ENCODE measurements around the gene DICER1. TPM values are rescaled to one million over a fixed set of nuclear protein-coding genes. Genes with fewer than 3 reads are reported as not detected.

DICER1 gene
- total RNA-seq, 2 donors from 2014 or later, result 50.5 to 54.2 TPM

- Mint-ChIP-seq H3K9me3 (peaks cover 0 to 6% of the 10 kb centered on the region in 2 donors), H3K36me3 (ENCODE audit: insufficient read depth in 2 of 2) (peaks cover 0 to 1% of the 10 kb centered on the region in 2 donors), H3K4me3 (no peak overlapping the region), H3K27me3 (ENCODE audit: low read depth) (peaks cover 12% of the 10 kb centered on the region), H3K4me1 (ENCODE audit: low read depth) (no peaks in the 10 kb centered on the region), H3K27ac (no peak overlapping the region)
- ATAC-seq (replicated peaks in 1 of 2) (no peak), DNase-seq (no peak)
These were observed 83.4 kb downstream of the DICER1 start for GRCh38 chr14:95073947-95074346.

- H3K9me3 Mint-ChIP-seq, result no peaks in the 10 kb centered on the region
- no peak for DNase-seq
These were observed 84.9 kb downstream of the DICER1 start for GRCh38 chr14:95072310-95072905.

GRCh38 chr14:95071649-95072280 is 85.6 kb downstream of the DICER1 start:
- H3K4me3 Mint-ChIP-seq, result no peak overlapping the region
- no peaks in the 10 kb centered on the region for H3K4me1 Mint-ChIP-seq (ENCODE audit: low read depth)
- no peaks in the 10 kb centered on the region for H3K9me3 Mint-ChIP-seq
- H3K27me3 Mint-ChIP-seq (ENCODE audit: low read depth), result peaks cover 12% of the 10 kb centered on the region
- DNase-seq (no peak), ATAC-seq (replicated peaks in 1 of 2) (no peak)
- H3K36me3 Mint-ChIP-seq (ENCODE audit: insufficient read depth in 2 of 2), result no peaks in the 10 kb centered on the region
- H3K27ac Mint-ChIP-seq, result no peak overlapping the region

More at GRCh38 chr14:95072310-95072905, 84.9 kb downstream of the DICER1 start:
- ATAC-seq (replicated peaks in 1 of 2), result no peak
- Mint-ChIP-seq H3K27ac (no peak overlapping the region), H3K4me3 (no peak overlapping the region), H3K36me3 (ENCODE audit: insufficient read depth in 2 of 2) (no peaks in the 10 kb centered on the region), H3K27me3 (ENCODE audit: low read depth) (peaks cover 12% of the 10 kb centered on the region), H3K4me1 (ENCODE audit: low read depth) (no peaks in the 10 kb centered on the region)

GRCh38 chr14:95070748-95071435 is 86.4 kb downstream of the DICER1 start:
- H3K4me3 Mint-ChIP-seq, result no peak overlapping the region
- H3K27ac Mint-ChIP-seq, result no peak overlapping the region
- no peaks in the 10 kb centered on the region for H3K9me3 Mint-ChIP-seq
- DNase-seq, result no peak
- no peaks in the 10 kb centered on the region for H3K36me3 Mint-ChIP-seq (ENCODE audit: insufficient read depth in 2 of 2)
- H3K4me1 Mint-ChIP-seq (ENCODE audit: low read depth), result no peaks in the 10 kb centered on the region
- no peak for ATAC-seq (replicated peaks in 1 of 2)
- peaks cover 12% of the 10 kb centered on the region for H3K27me3 Mint-ChIP-seq (ENCODE audit: low read depth)

GRCh38 chr14:95069547-95069946 is 87.8 kb downstream of the DICER1 start:
- no peaks in the 10 kb centered on the region for H3K4me1 Mint-ChIP-seq (ENCODE audit: low read depth)
- no peaks in the 10 kb centered on the region for H3K36me3 Mint-ChIP-seq (ENCODE audit: insufficient read depth in 2 of 2)
- H3K9me3 Mint-ChIP-seq, result no peaks in the 10 kb centered on the region
- ATAC-seq (replicated peaks in 1 of 2) (no peak), DNase-seq (no peak)
- H3K27me3 Mint-ChIP-seq (ENCODE audit: low read depth), result peaks cover 13% of the 10 kb centered on the region
- H3K4me3 Mint-ChIP-seq, result no peak overlapping the region
- H3K27ac Mint-ChIP-seq, result no peak overlapping the region

- ATAC-seq (replicated peaks in 1 of 2), result no peak
- Mint-ChIP-seq H3K9me3 (no peaks in the 10 kb centered on the region), H3K27ac (no peak overlapping the region), H3K27me3 (ENCODE audit: low read depth) (peaks cover 18% of the 10 kb centered on the region), H3K36me3 (ENCODE audit: insufficient read depth in 2 of 2) (no peaks in the 10 kb centered on the region), H3K4me3 (no peak overlapping the region), H3K4me1 (ENCODE audit: low read depth) (no peaks in the 10 kb centered on the region)
- no peak for DNase-seq
These were observed 88.3 kb downstream of the DICER1 start for GRCh38 chr14:95069018-95069417.

- no peak overlapping the region for H3K27ac Mint-ChIP-seq
- DNase-seq (no peak), ATAC-seq (replicated peaks in 1 of 2) (no peak)
- no peaks in the 10 kb centered on the region for H3K9me3 Mint-ChIP-seq
- peaks cover 19% of the 10 kb centered on the region for H3K27me3 Mint-ChIP-seq (ENCODE audit: low read depth)
- no peak overlapping the region for H3K4me3 Mint-ChIP-seq
- H3K4me1 Mint-ChIP-seq (ENCODE audit: low read depth), result no peaks in the 10 kb centered on the region
- no peaks in the 10 kb centered on the region for H3K36me3 Mint-ChIP-seq (ENCODE audit: insufficient read depth in 2 of 2)
These were observed 88.8 kb downstream of the DICER1 start for GRCh38 chr14:95068521-95068920.

GRCh38 chr14:95068080-95068479 is 89.2 kb downstream of the DICER1 start:
- Mint-ChIP-seq H3K27me3 (ENCODE audit: low read depth) (peaks cover 17% of the 10 kb centered on the region), H3K36me3 (ENCODE audit: insufficient read depth in 2 of 2) (no peaks in the 10 kb centered on the region), H3K4me3 (no peak overlapping the region), H3K27ac (no peak overlapping the region), H3K9me3 (no peaks in the 10 kb centered on the region), H3K4me1 (ENCODE audit: low read depth) (no peaks in the 10 kb centered on the region)
- no peak for ATAC-seq (replicated peaks in 1 of 2)
- DNase-seq, result no peak

- Mint-ChIP-seq H3K27ac (no peak overlapping the region), H3K9me3 (no peaks in the 10 kb centered on the region), H3K4me1 (ENCODE audit: low read depth) (no peaks in the 10 kb centered on the region), H3K27me3 (ENCODE audit: low read depth) (peaks cover 12% of the 10 kb centered on the region), H3K4me3 (no peak overlapping the region), H3K36me3 (ENCODE audit: insufficient read depth in 2 of 2) (no peaks in the 10 kb centered on the region)
- DNase-seq (no peak), ATAC-seq (replicated peaks in 1 of 2) (no peak)
These were observed 89.8 kb downstream of the DICER1 start for GRCh38 chr14:95067526-95067925.

- Mint-ChIP-seq H3K4me3 (no peak overlapping the region), H3K9me3 (no peaks in the 10 kb centered on the region), H3K4me1 (ENCODE audit: low read depth) (no peaks in the 10 kb centered on the region), H3K36me3 (ENCODE audit: insufficient read depth in 2 of 2) (no peaks in the 10 kb centered on the region), H3K27me3 (ENCODE audit: low read depth) (peaks cover 7% of the 10 kb centered on the region), H3K27ac (no peak overlapping the region)
- no peak for DNase-seq
- no peak for ATAC-seq (replicated peaks in 1 of 2)
These were observed 90.8 kb downstream of the DICER1 start for GRCh38 chr14:95066427-95066986.

- Mint-ChIP-seq H3K36me3 (ENCODE audit: insufficient read depth in 2 of 2) (no peaks in the 10 kb centered on the region), H3K27ac (no peak overlapping the region), H3K4me1 (ENCODE audit: low read depth) (no peaks in the 10 kb centered on the region), H3K27me3 (ENCODE audit: low read depth) (peaks cover 7% of the 10 kb centered on the region), H3K4me3 (no peak overlapping the region), H3K9me3 (no peaks in the 10 kb centered on the region)
- DNase-seq, result no peak
- ATAC-seq (replicated peaks in 1 of 2), result no peak
These were observed 91.9 kb downstream of the DICER1 start for GRCh38 chr14:95065411-95065810.

- H3K27me3 Mint-ChIP-seq (ENCODE audit: low read depth), result peaks cover 7% of the 10 kb centered on the region
- H3K4me3 Mint-ChIP-seq, result no peak overlapping the region
- no peak for DNase-seq
- no peak overlapping the region for H3K27ac Mint-ChIP-seq
- no peaks in the 10 kb centered on the region for H3K36me3 Mint-ChIP-seq (ENCODE audit: insufficient read depth in 2 of 2)
- H3K9me3 Mint-ChIP-seq, result no peaks in the 10 kb centered on the region
- no peaks in the 10 kb centered on the region for H3K4me1 Mint-ChIP-seq (ENCODE audit: low read depth)
- no peak for ATAC-seq (replicated peaks in 1 of 2)
These were observed 92.6 kb downstream of the DICER1 start for GRCh38 chr14:95064734-95065133.

- peaks cover 7% of the 10 kb centered on the region for H3K27me3 Mint-ChIP-seq (ENCODE audit: low read depth)
- DNase-seq, result no peak
- no peak for ATAC-seq (replicated peaks in 1 of 2)
- no peak overlapping the region for H3K4me3 Mint-ChIP-seq
- no peaks in the 10 kb centered on the region for H3K9me3 Mint-ChIP-seq
- no peaks in the 10 kb centered on the region for H3K36me3 Mint-ChIP-seq (ENCODE audit: insufficient read depth in 2 of 2)
- H3K4me1 Mint-ChIP-seq (ENCODE audit: low read depth), result peaks cover 3% of the 10 kb centered on the region
- no peak overlapping the region for H3K27ac Mint-ChIP-seq
These were observed 93.1 kb downstream of the DICER1 start for GRCh38 chr14:95064256-95064655.

All from activated T-cell treated with anti-CD3 and anti-CD28 coated beads, Interleukin-2, amount 50 U/mL, for 72 hours (primary cell).